Measurements from ENCODE around the gene CYP2E1.
"Not testable (repeated sequence)": the region's sequence is repeated elsewhere in the genome, so short reads cannot be mapped to it uniquely, and the experiment has no call there.

DNA sequence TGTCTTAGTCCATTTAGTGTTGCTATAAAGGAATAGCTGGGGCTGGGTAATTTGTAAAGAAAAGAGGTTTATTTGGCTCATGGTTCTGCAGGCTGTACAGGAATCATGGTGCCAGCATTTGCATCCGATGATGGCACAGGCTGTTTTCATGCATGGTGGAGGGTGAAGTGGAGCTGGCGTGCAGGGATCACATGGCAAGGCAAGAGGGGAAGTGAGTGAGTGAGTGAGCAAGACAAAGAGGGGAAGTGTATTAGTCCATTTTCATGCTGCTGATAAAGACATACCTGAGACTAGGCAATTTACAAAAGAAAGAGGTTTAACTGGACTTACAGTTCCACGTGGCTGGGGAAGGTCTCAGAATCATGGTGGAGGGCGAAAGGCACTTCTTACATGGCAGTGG, 33.6 kb upstream of the CYP2E1 start:
- TF ChIP-seq, protein P1, sequence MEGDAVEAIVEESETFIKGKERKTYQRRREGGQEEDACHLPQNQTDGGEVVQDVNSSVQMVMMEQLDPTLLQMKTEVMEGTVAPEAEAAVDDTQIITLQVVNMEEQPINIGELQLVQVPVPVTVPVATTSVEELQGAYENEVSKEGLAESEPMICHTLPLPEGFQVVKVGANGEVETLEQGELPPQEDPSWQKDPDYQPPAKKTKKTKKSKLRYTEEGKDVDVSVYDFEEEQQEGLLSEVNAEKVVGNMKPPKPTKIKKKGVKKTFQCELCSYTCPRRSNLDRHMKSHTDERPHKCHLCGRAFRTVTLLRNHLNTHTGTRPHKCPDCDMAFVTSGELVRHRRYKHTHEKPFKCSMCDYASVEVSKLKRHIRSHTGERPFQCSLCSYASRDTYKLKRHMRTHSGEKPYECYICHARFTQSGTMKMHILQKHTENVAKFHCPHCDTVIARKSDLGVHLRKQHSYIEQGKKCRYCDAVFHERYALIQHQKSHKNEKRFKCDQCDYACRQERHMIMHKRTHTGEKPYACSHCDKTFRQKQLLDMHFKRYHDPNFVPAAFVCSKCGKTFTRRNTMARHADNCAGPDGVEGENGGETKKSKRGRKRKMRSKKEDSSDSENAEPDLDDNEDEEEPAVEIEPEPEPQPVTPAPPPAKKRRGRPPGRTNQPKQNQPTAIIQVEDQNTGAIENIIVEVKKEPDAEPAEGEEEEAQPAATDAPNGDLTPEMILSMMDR (IDR thresholded peaks at IDR 0.05; ENCODE audit: insufficient read depth, low read length): not testable (repeated sequence)
- TF ChIP-seq POLR2AphosphoS5 (IDR thresholded peaks at IDR 0.05; ENCODE audit: low read depth): not testable (repeated sequence)
- TF ChIP-seq SPI1 (IDR thresholded peaks at IDR 0.05; ENCODE audit: borderline replicate concordance, low read depth): peak; percentile 92
- TF ChIP-seq, protein P2, sequence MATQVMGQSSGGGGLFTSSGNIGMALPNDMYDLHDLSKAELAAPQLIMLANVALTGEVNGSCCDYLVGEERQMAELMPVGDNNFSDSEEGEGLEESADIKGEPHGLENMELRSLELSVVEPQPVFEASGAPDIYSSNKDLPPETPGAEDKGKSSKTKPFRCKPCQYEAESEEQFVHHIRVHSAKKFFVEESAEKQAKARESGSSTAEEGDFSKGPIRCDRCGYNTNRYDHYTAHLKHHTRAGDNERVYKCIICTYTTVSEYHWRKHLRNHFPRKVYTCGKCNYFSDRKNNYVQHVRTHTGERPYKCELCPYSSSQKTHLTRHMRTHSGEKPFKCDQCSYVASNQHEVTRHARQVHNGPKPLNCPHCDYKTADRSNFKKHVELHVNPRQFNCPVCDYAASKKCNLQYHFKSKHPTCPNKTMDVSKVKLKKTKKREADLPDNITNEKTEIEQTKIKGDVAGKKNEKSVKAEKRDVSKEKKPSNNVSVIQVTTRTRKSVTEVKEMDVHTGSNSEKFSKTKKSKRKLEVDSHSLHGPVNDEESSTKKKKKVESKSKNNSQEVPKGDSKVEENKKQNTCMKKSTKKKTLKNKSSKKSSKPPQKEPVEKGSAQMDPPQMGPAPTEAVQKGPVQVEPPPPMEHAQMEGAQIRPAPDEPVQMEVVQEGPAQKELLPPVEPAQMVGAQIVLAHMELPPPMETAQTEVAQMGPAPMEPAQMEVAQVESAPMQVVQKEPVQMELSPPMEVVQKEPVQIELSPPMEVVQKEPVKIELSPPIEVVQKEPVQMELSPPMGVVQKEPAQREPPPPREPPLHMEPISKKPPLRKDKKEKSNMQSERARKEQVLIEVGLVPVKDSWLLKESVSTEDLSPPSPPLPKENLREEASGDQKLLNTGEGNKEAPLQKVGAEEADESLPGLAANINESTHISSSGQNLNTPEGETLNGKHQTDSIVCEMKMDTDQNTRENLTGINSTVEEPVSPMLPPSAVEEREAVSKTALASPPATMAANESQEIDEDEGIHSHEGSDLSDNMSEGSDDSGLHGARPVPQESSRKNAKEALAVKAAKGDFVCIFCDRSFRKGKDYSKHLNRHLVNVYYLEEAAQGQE (IDR thresholded peaks at IDR 0.05; ENCODE audit: insufficient replicate concordance, low read depth): not testable (repeated sequence)

Data from HL-60 (cell line).